HepG2 (cell line): ENCODE data around the gene RREB1.
A peak's percentile ranks its signal among the peaks of the same experiment; 100 is the strongest.

Experiments
- CTCF ChIP-seq: sonication (generic); formaldehyde crosslinking; IDR thresholded peaks from 2 replicates; pipeline ENCODE4 v1.5.0; 2020; ENCODE audit warnings: mild to moderate bottlenecking, missing genetic modification reagents, moderate library complexity
- PATZ1 ChIP-seq: sonication (generic); formaldehyde crosslinking; IDR thresholded peaks from 2 replicates; pipeline ENCODE4 v1.4.0; 2020; ENCODE audit warnings: missing genetic modification reagents
- ZBTB26 ChIP-seq: IDR thresholded peaks from 2 replicates; pipeline ENCODE4 v1.6.1; 2016; ENCODE audit warnings: missing compliant biosample characterization, missing genetic modification reagents, borderline replicate concordance
- ZFP36 ChIP-seq: fragments of 150-350 bp; IDR thresholded peaks from 2 replicates; pipeline ENCODE4 v1.6.1; 2018; ENCODE audit warnings: borderline replicate concordance, low read length, low read depth; ENCODE audit not compliant: partially characterized antibody

- TF ChIP-seq CTCF (CRISPR knock-in tag), result peak; percentile 70
- peak; percentile 49 for TF ChIP-seq PATZ1
- TF ChIP-seq ZBTB26 (CRISPR knock-in tag), result no peak
- no peak for TF ChIP-seq ZFP36
Measured at GRCh38 chr6:7270320-7271204, 162.8 kb downstream of the RREB1 start.
